ENCODE data around the gene STX1B. TPM values are rescaled to one million over a fixed set of nuclear protein-coding genes. Genes with fewer than 3 reads are reported as not detected.

The STX1B gene
- total and polyA plus RNA-seq, 2 of the 8 experiments (the other 6 are each of a cell fraction or from before 2014, with no cell fraction given): 8.9 to 20.2 TPM

GRCh38 chr16:31052114-31052513 is 41.7 kb upstream of the STX1B start:
- no peaks in the 10 kb centered on the region for H4K20me1 ChIP-seq (replicated peaks in 1 of 2; ENCODE audit: control insufficient read depth in 1 of 2, insufficient read depth in 2 of 2, low read length in 2 of 2)
- no peak overlapping the region for H3K27ac ChIP-seq (ENCODE audit: low read depth, low read length)
- H2BK12ac ChIP-seq (ENCODE audit: low read depth, low read length): no peak overlapping the region
- no peak overlapping the region for H3K4ac ChIP-seq (replicated peaks; ENCODE audit: insufficient read length, low read depth, low read length)
- 86% methylated on average over 2 of the region's 2 CpGs; no CpG with 5 or more reads in 1 of the 2 experiments for WGBS, 2 experiments (ENCODE audit: extremely low coverage in 1 of 2, insufficient coverage in 1 of 2, insufficient read length in 1 of 2, insufficient replicate concordance in 2 of 2, low coverage in 1 of 2, low lambda C conversion rate in 2 of 2, missing lambda C conversion rate in 1 of 2)
- H3K23ac ChIP-seq (ENCODE audit: insufficient read length): no peak overlapping the region
- no peak overlapping the region for H3K4me2 ChIP-seq (ENCODE audit: insufficient read depth in 1 of 2, low read depth in 2 of 2, low read length in 2 of 2)
- no peak overlapping the region for H4K91ac ChIP-seq (replicated peaks; ENCODE audit: insufficient read length, low read length)
- CTCF ChIA-PET (ENCODE audit: partially characterized antibody): interaction anchor here (1.0 to 1.1 kb wide), 2 partner anchors 9 to 10 kb away, joined by 3 read pairs; no protein-coding TSS in a partner anchor
- no peak overlapping the region for H3K9ac ChIP-seq (replicated peaks in 1 of 4; ENCODE audit: extremely low read depth in 1 of 4, low read depth in 3 of 4, low read length in 3 of 4)
- no peak for TF ChIP-seq POLR2AphosphoS5 (IDR thresholded peaks at IDR 0.05; ENCODE audit: low read depth, low read length)
- TF ChIP-seq MAFK (IDR thresholded peaks at IDR 0.05; ENCODE audit: low read depth, low read length): no peak
- no peaks in the 10 kb centered on the region for H3K27me3 ChIP-seq (replicated peaks in 1 of 4; ENCODE audit: control insufficient read depth in 3 of 4, extremely low read depth in 1 of 4, insufficient read depth in 3 of 4, low read length in 3 of 4)
- H3K14ac ChIP-seq (ENCODE audit: insufficient read length): no peak overlapping the region
- H3K4me3 ChIP-seq (ENCODE audit: extremely low read depth in 1 of 4, insufficient read depth in 2 of 4, low read depth in 3 of 4, low read length in 4 of 4): no peak overlapping the region
- POLR2A ChIA-PET (ENCODE audit: partially characterized antibody): no interaction called here
- H3K36me3 ChIP-seq (ENCODE audit: control insufficient read depth in 2 of 4, insufficient read depth in 4 of 4, low read length in 3 of 4): no peaks in the 10 kb centered on the region
- no peaks in the 10 kb centered on the region for H3K79me2 ChIP-seq (ENCODE audit: control insufficient read depth in 1 of 2, insufficient read depth in 2 of 2, low read length in 2 of 2)
- H4K5ac ChIP-seq (ENCODE audit: insufficient read length, low read depth, low read length): no peak overlapping the region
- H2AFZ ChIP-seq (ENCODE audit: low read length): no peak overlapping the region
- FAIRE-seq (no peak), DNase-seq (ENCODE audit: low read depth in 1 of 2, low spot score in 2 of 2) (no peak)
- no peak overlapping the region for H2AK5ac ChIP-seq (ENCODE audit: low read depth, low read length)
- no peaks in the 10 kb centered on the region; the same call in 1 of the 2 replicates for H3K23me2 ChIP-seq (ENCODE audit: low read depth, low read length)
- no peak overlapping the region for H2BK15ac ChIP-seq (ENCODE audit: low read length)
- no peak overlapping the region for H3K18ac ChIP-seq (ENCODE audit: extremely low read depth, low read length)
- H2BK5ac ChIP-seq (ENCODE audit: low read depth, low read length): no peak overlapping the region
- H4K8ac ChIP-seq (ENCODE audit: extremely low read depth, insufficient read depth, low read length): no peak overlapping the region
- no peaks in the 10 kb centered on the region for H3K9me3 ChIP-seq (ENCODE audit: insufficient read depth in 2 of 2, low read depth in 1 of 2, low read length in 1 of 2)
- H3K56ac ChIP-seq (replicated peaks; ENCODE audit: insufficient read length, low read depth, low read length): no peak overlapping the region
- H2BK20ac ChIP-seq (ENCODE audit: low read length): no peak overlapping the region
- no peaks in the 10 kb centered on the region for H3K79me1 ChIP-seq (ENCODE audit: low read depth, low read length)
- H3K4me1 ChIP-seq (replicated peaks in 1 of 4; ENCODE audit: control insufficient read depth in 3 of 4, insufficient read depth in 4 of 4, low read length in 3 of 4): peaks cover 0 to 4% (median 0%) of the 10 kb centered on the region in 4 experiments; a peak in 2 of 7 replicates
- no peak overlapping the region for H2BK120ac ChIP-seq (replicated peaks; ENCODE audit: low read depth, low read length)
